Activated CD8-positive, alpha-beta memory T cell treated with anti-CD3 and anti-CD28 coated beads for 24 hours (primary cell): ENCODE results near the gene C6.

Source experiments
- DNase-seq: peaks from one replicate; pipeline ENCODE4 v3.0.0-alpha.2; 2020

C6 gene

DNA sequence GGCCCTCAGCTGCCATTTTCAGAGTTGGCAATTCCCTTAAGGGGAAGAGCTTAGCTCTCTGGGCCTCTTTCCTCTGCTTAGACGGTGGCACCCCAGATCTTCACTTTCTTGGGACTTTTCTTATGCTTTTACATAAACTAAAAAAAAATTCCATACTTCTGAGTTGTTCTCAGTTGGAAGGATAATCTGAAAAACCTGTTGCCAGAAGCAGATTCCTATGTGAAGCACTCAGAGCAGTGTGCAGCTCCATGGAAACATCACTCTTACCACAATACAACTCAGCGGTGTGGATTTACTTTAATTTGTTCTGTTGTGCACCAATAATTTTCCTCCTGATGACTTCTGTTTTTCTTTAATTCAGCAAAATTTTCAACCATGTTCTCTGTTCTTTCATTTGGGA lies 98.1 kb downstream of the C6 start:
- DNase-seq, result no peak

DNA sequence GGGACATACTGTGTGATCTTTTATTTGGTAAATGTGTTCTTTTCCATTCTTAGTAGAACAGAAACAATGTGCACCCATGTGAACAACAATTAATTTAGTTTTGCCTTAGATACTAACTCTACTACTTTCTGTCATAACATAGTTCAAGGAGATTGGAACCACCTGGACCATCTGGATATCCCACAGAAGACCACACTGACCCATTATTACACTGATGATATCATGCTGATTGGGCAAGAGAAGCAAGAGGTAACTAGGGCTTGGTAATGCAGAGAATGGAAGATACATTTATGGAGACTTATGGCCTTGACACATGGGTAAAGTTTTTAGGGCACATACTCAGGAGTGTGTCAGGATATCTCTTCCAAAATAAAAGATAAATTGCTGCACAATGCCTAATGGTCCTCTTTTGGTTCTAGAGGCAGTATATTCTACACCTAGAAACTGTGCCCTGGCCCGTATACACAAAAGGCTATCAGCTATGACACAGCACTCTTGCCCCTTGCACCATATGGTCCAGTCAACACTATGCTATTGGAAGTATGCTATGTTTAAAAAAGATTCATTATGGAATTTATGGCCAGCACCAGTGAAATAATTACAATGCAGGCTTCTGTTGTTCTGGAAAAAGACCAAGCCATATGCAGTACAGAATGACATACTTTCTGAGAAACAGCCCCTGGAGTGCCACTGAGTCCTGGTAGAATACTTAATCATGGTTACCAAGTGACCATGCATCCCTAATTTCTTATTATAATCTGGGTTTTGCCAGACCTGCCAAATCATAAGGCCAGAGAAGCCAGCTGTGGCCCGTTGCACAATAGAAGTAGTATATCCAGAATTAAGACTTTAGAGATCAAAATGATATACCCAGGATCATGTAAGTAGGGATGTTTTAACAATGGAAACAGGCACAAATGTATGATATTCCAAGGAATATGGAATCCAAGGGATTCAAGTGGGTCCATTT lies 100.6 kb downstream of the C6 start:
- no peak for DNase-seq

DNA sequence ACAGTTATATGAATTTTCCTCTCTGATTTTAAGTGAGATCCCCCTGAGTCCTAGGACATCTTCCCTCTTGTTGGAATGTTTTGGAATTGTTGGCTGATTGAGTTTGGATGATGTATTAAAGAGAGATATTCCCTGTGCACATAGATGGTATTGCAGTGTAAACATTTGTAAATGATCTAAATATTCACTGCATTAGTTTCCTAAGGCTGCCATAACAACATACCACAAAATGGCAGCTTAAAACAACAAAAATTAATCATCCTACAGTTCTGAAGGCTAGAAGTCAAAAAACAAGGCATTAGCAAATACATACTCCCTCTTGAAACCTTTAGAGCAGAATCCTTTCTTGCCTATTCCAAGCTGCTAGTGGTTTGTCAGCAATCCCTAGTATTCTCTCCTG lies 104.1 kb downstream of the C6 start:
- no peak for DNase-seq

DNA sequence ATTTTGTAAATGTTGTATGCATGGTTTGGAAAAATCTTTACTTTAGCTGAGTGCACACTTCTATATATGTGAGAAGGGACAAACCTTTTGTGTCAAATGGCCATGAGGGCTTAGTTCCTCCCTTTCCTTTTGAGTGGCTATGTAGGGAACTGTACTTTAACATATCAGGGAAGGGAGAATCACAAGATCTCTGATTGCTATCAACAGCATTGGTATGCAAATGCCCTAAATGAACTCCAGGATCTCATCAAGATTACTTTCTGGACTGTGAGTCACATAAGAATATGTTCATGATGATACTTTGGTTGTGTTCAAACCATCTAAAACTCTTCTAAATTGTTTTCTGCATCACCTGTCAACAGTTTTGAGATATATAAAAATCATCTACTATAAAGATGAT lies 111.0 kb downstream of the C6 start:
- no peak for DNase-seq

DNA sequence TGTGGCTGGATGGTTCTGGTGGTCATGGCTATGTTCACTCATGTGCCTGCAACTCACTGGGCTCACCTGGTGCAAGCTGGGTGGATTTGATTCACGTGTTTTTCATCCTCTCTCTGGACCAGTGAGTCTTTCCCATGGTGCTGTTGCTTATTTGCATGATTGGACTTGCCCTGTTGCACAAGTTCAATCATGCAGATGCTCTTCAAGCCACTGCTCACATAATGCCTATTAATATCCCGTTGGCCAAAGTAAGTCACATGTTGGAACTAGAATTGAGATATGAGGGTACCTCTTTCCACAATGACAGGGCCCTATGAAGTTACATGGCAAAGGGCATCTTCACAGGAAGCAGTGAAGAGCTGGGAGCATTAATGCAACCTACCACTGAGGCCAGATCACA lies 115.7 kb downstream of the C6 start:
- DNase-seq, result no peak

DNA sequence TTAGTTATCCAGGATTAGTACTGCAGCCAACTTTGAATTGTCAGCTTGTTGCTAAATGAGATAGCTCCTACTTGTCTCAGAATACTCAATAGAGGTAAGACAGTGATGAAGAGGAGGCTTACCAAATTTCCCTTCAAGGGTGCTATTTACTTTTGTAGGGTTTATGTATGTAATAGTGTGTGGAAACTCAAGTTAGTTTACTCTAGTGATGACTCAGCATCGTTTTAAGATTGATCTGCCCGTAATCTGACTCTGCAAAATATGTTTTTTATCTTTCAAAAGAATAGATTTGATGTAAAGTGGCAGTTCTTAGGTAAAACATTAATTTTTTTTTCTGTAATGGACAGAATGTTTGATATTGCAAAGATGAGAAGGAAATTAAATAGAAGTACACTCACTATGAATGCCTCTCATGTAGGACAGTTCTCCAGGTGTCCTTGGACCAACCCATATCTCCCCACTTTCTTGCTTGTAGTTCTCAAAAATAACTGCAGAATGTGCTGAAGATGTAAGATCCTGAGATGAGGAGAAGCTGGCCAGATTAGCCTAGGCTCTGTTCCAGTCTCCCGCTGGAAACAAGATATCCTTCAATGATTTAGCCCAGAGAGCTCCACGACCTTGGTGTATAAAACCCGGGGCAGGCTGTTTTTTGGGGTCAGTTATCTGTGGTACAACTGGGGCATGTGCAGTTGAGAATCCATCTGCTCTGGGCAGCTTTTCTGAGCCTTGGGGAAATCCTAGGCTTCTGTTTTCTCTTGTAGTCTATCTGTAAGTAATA lies 117.8 kb downstream of the C6 start:
- no peak for DNase-seq

DNA sequence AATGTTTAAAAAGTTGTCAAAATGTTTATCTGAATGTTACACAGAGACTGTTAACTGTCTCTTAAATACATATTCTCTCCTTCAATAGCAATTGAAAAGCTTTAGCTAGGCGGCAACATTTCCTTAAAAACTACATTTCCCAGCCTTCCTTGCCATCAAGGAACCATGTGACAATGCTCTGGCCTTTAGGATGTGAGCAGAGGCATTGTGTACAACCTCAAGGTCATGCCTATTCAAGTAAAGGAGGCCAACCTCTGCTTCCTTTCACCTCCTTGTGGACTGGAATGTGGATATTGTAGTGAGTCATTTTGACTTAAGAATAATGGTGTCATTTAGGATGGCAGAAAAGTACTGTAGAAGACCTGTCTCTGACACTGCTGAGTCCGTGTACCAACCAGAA lies 118.5 kb downstream of the C6 start:
- DNase-seq, result no peak

DNA sequence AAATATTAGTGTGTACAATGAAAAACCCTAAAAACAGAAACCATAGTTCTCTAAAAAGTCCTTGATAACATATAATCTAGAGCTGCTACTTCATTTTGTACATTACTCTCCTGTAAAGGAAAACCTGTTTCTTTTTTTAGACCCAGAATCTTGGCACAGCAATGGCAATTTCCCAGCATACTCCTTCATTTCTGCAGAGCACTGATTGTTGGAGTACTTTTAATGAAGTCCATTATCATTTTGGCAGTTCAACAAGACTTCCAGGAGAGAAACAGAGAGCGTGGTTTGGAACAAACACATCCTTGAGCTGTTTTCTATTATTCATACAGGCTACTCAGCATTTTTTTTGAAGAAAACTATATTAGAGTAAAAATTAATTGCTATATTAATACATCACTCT lies 119.5 kb downstream of the C6 start:
- no peak for DNase-seq
